NCI-H1694 treated with DMSO at 0.1 percent for 48 hours (cell line): Measurements from ENCODE around the gene GRAMD1C.
A peak's percentile ranks its signal among the peaks of the same experiment; 100 is the strongest.

ENCODE experiments used
- DNase-seq: peaks from one replicate; lab custom pipeline; 2025; lab: John Stamatoyannopoulos, UW

GRAMD1C gene

GRCh38 chr3:113952921-113953320, 114.3 kb downstream of the GRAMD1C start:
- no peak for DNase-seq

- DNase-seq = no peak
These were observed 115.1 kb downstream of the GRAMD1C start for GRCh38 chr3:113953677-113954076.

GRCh38 chr3:113954091-113954685, 115.6 kb downstream of the GRAMD1C start:
- DNase-seq = peak; percentile 49

- DNase-seq = no peak
These were observed 125.3 kb downstream of the GRAMD1C start for GRCh38 chr3:113963879-113964278.

- no peak for DNase-seq
These were observed 127.6 kb downstream of the GRAMD1C start for GRCh38 chr3:113966172-113966571.

GRCh38 chr3:113968986-113969385, 130.4 kb downstream of the GRAMD1C start:
- DNase-seq = no peak

GRCh38 chr3:113977822-113978221, 139.2 kb downstream of the GRAMD1C start:
- DNase-seq = no peak

GRCh38 chr3:113979916-113980315, 141.3 kb downstream of the GRAMD1C start:
- no peak for DNase-seq

GRCh38 chr3:113981803-113982202, 143.2 kb downstream of the GRAMD1C start:
- no peak for DNase-seq

GRCh38 chr3:113983544-113983943, 145.0 kb downstream of the GRAMD1C start:
- DNase-seq = no peak

- DNase-seq = no peak
These were observed 147.0 kb downstream of the GRAMD1C start for GRCh38 chr3:113985541-113985940.
